Measurements from ENCODE around the gene PACSIN1. TPM values are rescaled to one million over a fixed set of nuclear protein-coding genes. Genes with fewer than 3 reads are reported as not detected.
A peak's percentile ranks its signal among the peaks of the same experiment; 100 is the strongest.

PACSIN1 gene
- total RNA-seq, 1 donor from 2014 or later = 0.41 TPM

GRCh38 chr6:34423254-34423653 lies 42.6 kb upstream of the PACSIN1 start:
- Mint-ChIP-seq H3K9me3 (no peaks in the 10 kb centered on the region), H3K27ac (no peak overlapping the region), H3K27me3 (ENCODE audit: insufficient read depth, low read depth) (peaks cover 3% of the 10 kb centered on the region), H3K4me3 (peak overlapping the region; percentile 35), H3K4me1 (peaks cover 21% of the 10 kb centered on the region), H3K36me3 (peaks cover 32% of the 10 kb centered on the region)
- H2AFZ ChIP-seq (replicated peaks) = no peak overlapping the region
- peaks cover 68% of the 10 kb centered on the region for H4K20me1 ChIP-seq (ENCODE audit: low read depth)
- H3K9me3 ChIP-seq (ENCODE audit: low read depth) = no peaks in the 10 kb centered on the region
- H3K4me1 ChIP-seq = peaks cover 7% of the 10 kb centered on the region
- H3K27ac ChIP-seq = no peak overlapping the region
- no peak overlapping the region for H3K4me3 ChIP-seq
- peak overlapping the region; percentile 7 for H3K9ac ChIP-seq
- H3K4me2 ChIP-seq = peak overlapping the region; percentile 93
- H3K27me3 ChIP-seq = no peaks in the 10 kb centered on the region
- no peak for DNase-seq (ENCODE audit: low spot score)
- H3F3A ChIP-seq (ENCODE audit: low read depth) = peaks cover 72% of the 10 kb centered on the region
- no peak for TF ChIP-seq EZH2 (IDR thresholded peaks at IDR 0.05)
- no peak for TF ChIP-seq CTCF (IDR thresholded peaks at IDR 0.05)
- TF ChIP-seq EZH2phosphoT487 (IDR thresholded peaks at IDR 0.05) = no peak
- H3K79me2 ChIP-seq (ENCODE audit: low read depth) = peaks cover 68% of the 10 kb centered on the region
- peaks cover 23% of the 10 kb centered on the region for H3K36me3 ChIP-seq

GRCh38 chr6:34424200-34425131 lies 41.4 kb upstream of the PACSIN1 start:
- Mint-ChIP-seq H3K36me3 (peaks cover 28% of the 10 kb centered on the region), H3K27me3 (ENCODE audit: insufficient read depth, low read depth) (peaks cover 3% of the 10 kb centered on the region), H3K27ac (peak overlapping the region; percentile 99), H3K4me1 (peaks cover 21% of the 10 kb centered on the region), H3K9me3 (peaks cover 2% of the 10 kb centered on the region), H3K4me3 (peak overlapping the region; percentile 98)
- Histone ChIP-seq H3K4me3 (peak overlapping the region; percentile 87), H3K79me2 (ENCODE audit: low read depth) (peaks cover 64% of the 10 kb centered on the region), H3K9ac (peak overlapping the region; percentile 100), H3F3A (ENCODE audit: low read depth) (peaks cover 60% of the 10 kb centered on the region), H3K4me2 (peak overlapping the region; percentile 93), H3K27ac (peak overlapping the region; percentile 92), H3K4me1 (peaks cover 7% of the 10 kb centered on the region), H2AFZ (replicated peaks) (no peak overlapping the region), H4K20me1 (ENCODE audit: low read depth) (peaks cover 56% of the 10 kb centered on the region), H3K9me3 (ENCODE audit: low read depth) (no peaks in the 10 kb centered on the region), H3K36me3 (peaks cover 23% of the 10 kb centered on the region), H3K27me3 (no peaks in the 10 kb centered on the region)
- DNase-seq (ENCODE audit: low spot score) = peak; percentile 64
- TF ChIP-seq CTCF (IDR thresholded peaks at IDR 0.05) (no peak), EZH2phosphoT487 (IDR thresholded peaks at IDR 0.05) (no peak), EZH2 (IDR thresholded peaks at IDR 0.05) (no peak)

- Histone ChIP-seq H2AFZ (replicated peaks) (no peak overlapping the region), H3K4me1 (peaks cover 7% of the 10 kb centered on the region), H3K79me2 (ENCODE audit: low read depth) (peaks cover 57% of the 10 kb centered on the region), H3K9me3 (ENCODE audit: low read depth) (no peaks in the 10 kb centered on the region), H3K27me3 (no peaks in the 10 kb centered on the region), H4K20me1 (ENCODE audit: low read depth) (peaks cover 49% of the 10 kb centered on the region), H3K4me3 (peak overlapping the region; percentile 87), H3K4me2 (peak overlapping the region; percentile 93), H3F3A (ENCODE audit: low read depth) (peaks cover 54% of the 10 kb centered on the region), H3K9ac (peak overlapping the region; percentile 100), H3K36me3 (peaks cover 23% of the 10 kb centered on the region), H3K27ac (peak overlapping the region; percentile 92)
- H3K9me3 Mint-ChIP-seq = peaks cover 3% of the 10 kb centered on the region
- H3K27ac Mint-ChIP-seq = peak overlapping the region; percentile 99
- H3K27me3 Mint-ChIP-seq (ENCODE audit: insufficient read depth, low read depth) = peaks cover 3% of the 10 kb centered on the region
- H3K36me3 Mint-ChIP-seq = peaks cover 25% of the 10 kb centered on the region
- no peak for TF ChIP-seq EZH2phosphoT487 (IDR thresholded peaks at IDR 0.05)
- TF ChIP-seq CTCF (IDR thresholded peaks at IDR 0.05) = no peak
- no peak for TF ChIP-seq EZH2 (IDR thresholded peaks at IDR 0.05)
- peak overlapping the region; percentile 98 for H3K4me3 Mint-ChIP-seq
- peaks cover 21% of the 10 kb centered on the region for H3K4me1 Mint-ChIP-seq
- DNase-seq (ENCODE audit: low spot score) = no peak
These were observed 40.8 kb upstream of the PACSIN1 start for GRCh38 chr6:34425132-34425497.

Data from neural progenitor cell (in vitro differentiated cells).